WTC11 (cell line): ENCODE data around the gene CDHR5. TPM values are rescaled to one million over a fixed set of nuclear protein-coding genes. Genes with fewer than 3 reads are reported as not detected.
A peak's percentile ranks its signal among the peaks of the same experiment; 100 is the strongest.

Source experiments
- ATAC-seq: fragments of 200-7000 bp; cut with Tn5 transposase; 2 replicates; pipeline ENCODE4 v1.10.0; 2021; ENCODE audit warnings: mild to moderate bottlenecking, moderate library complexity
- CTCF ChIA-PET: fragments of 300-600 bp; sonication (Branson Sonifier 250); formaldehyde crosslinking; loops from one replicate; lab custom pipeline; 2021; ENCODE audit warnings: antibody characterized with exemption; lab: Charles Lee
- POLR2A ChIA-PET: fragments of 350-600 bp; sonication (Branson Sonifier 250); formaldehyde crosslinking; loops from one replicate; lab custom pipeline; 2021; ENCODE audit warnings: antibody characterized with exemption; lab: Charles Lee
- DNase-seq: peaks from one replicate; pipeline ENCODE4 v3.0.0; 2021; ENCODE audit warnings: low spot score
- H3K27ac Mint-ChIP-seq: 2 replicates; pipeline ENCODE4 v1.8.0; 2021; ENCODE audit warnings: mixed read lengths
- H3K27me3 Mint-ChIP-seq: 2 replicates; pipeline ENCODE4 v1.8.0; 2021; ENCODE audit warnings: low read depth, mild to moderate bottlenecking, moderate library complexity, mixed read lengths
- H3K36me3 Mint-ChIP-seq: 2 replicates; pipeline ENCODE4 v1.8.0; 2021; ENCODE audit warnings: mixed read lengths
- H3K4me1 Mint-ChIP-seq: 2 replicates; pipeline ENCODE4 v1.8.0; 2022; ENCODE audit warnings: mixed read lengths
- H3K4me3 Mint-ChIP-seq: 2 replicates; pipeline ENCODE4 v1.8.0; 2021; ENCODE audit warnings: mild to moderate bottlenecking, moderate library complexity, mixed read lengths
- H3K9me3 Mint-ChIP-seq: 2 replicates; pipeline ENCODE4 v1.8.0; 2021; ENCODE audit warnings: mixed read lengths
- CREM ChIP-seq: sonication (generic); formaldehyde crosslinking; IDR thresholded peaks from 2 replicates; pipeline ENCODE4 v1.8.1; 2022; ENCODE audit warnings: mild to moderate bottlenecking, missing genetic modification reagents, moderate library complexity
- CTCF ChIP-seq: fragments of 200-600 bp; IDR thresholded peaks from 2 replicates; pipeline ENCODE4 v1.8.0; 2022; ENCODE audit warnings: antibody characterized with exemption
- GTF2I ChIP-seq: fragments of 250-450 bp; sonication (Bioruptor Pico); conservative IDR thresholded peaks from 2 replicates; pipeline ENCODE4 v1.4.0; 2021; ENCODE audit warnings: mild to moderate bottlenecking
- HMGXB4 ChIP-seq: sonication (generic); formaldehyde crosslinking; IDR thresholded peaks from 2 replicates; pipeline ENCODE4 v1.8.1; 2023; ENCODE audit warnings: mild to moderate bottlenecking, moderate library complexity, missing genetic modification reagents
- IRF2 ChIP-seq: sonication (generic); formaldehyde crosslinking; IDR thresholded peaks from 2 replicates; pipeline ENCODE4 v1.8.0; 2022; ENCODE audit warnings: low read depth, missing genetic modification reagents, borderline replicate concordance
- JAZF1 ChIP-seq: fragments of 250-450 bp; sonication (Bioruptor Pico); IDR thresholded peaks from 2 replicates; pipeline ENCODE4 v1.9.0; 2021; ENCODE audit warnings: moderate library complexity, mild to moderate bottlenecking, inconsistent platforms
- MYBL2 ChIP-seq: sonication (generic); formaldehyde crosslinking; IDR thresholded peaks from 2 replicates; pipeline ENCODE4 v1.8.1; 2023; ENCODE audit warnings: mild to moderate bottlenecking, moderate library complexity, missing genetic modification reagents
- NFATC4 ChIP-seq: fragments of 250-450 bp; sonication (Bioruptor Pico); IDR thresholded peaks from 2 replicates; pipeline ENCODE4 v1.9.0; 2021; ENCODE audit warnings: mild to moderate bottlenecking
- NFE2L1 ChIP-seq: sonication (generic); formaldehyde crosslinking; IDR thresholded peaks from 2 replicates; pipeline ENCODE4 v1.8.1; 2023; ENCODE audit warnings: missing genetic modification reagents
- NFYB ChIP-seq: sonication (generic); formaldehyde crosslinking; conservative IDR thresholded peaks from 2 replicates; pipeline ENCODE4 v1.8.0; 2022; ENCODE audit warnings: low read depth, missing genetic modification reagents
- NR2C2 ChIP-seq: sonication (generic); formaldehyde crosslinking; IDR thresholded peaks from 2 replicates; pipeline ENCODE4 v1.8.0; 2022; ENCODE audit warnings: mild to moderate bottlenecking, missing genetic modification reagents
- RORB ChIP-seq: fragments of 250-450 bp; sonication (Bioruptor Pico); IDR thresholded peaks from 2 replicates; pipeline ENCODE4 v1.9.0; 2021; ENCODE audit warnings: mild to moderate bottlenecking
- SP1 ChIP-seq: sonication (generic); formaldehyde crosslinking; conservative IDR thresholded peaks from 2 replicates; pipeline ENCODE4 v1.8.1; 2022; ENCODE audit warnings: missing genetic modification reagents
- TCF7 ChIP-seq: sonication (generic); formaldehyde crosslinking; IDR thresholded peaks from 2 replicates; pipeline ENCODE4 v1.8.0; 2022; ENCODE audit warnings: mild to moderate bottlenecking, low read depth, missing genetic modification reagents, moderate library complexity
- TEAD4 ChIP-seq: sonication (generic); formaldehyde crosslinking; IDR thresholded peaks from 2 replicates; pipeline ENCODE4 v1.8.0; 2022; ENCODE audit warnings: mild to moderate bottlenecking, missing genetic modification reagents
- TP53 ChIP-seq: sonication (generic); formaldehyde crosslinking; IDR thresholded peaks from 2 replicates; pipeline ENCODE4 v1.8.1; 2023; ENCODE audit warnings: mild to moderate bottlenecking, missing genetic modification reagents
- ZNF317 ChIP-seq: sonication (generic); formaldehyde crosslinking; IDR thresholded peaks from 2 replicates; pipeline ENCODE4 v1.8.1; 2023; ENCODE audit warnings: low read depth, mild to moderate bottlenecking, moderate library complexity, missing genetic modification reagents, borderline replicate concordance
- total RNA-seq: library from RNA; stranded (reverse); gene quantifications from 3 replicates; pipeline ENCODE4 v1.2.3, GENCODE V29; 2021
- TF ChIP-seq, protein P1 (sequence below): sonication (generic); formaldehyde crosslinking; conservative IDR thresholded peaks from 2 replicates; pipeline ENCODE4 v1.8.1; 2023; ENCODE audit warnings: mild to moderate bottlenecking, low read depth, missing genetic modification reagents, moderate library complexity
- TF ChIP-seq, protein P2 (sequence below): sonication (generic); formaldehyde crosslinking; IDR thresholded peaks from 2 replicates; pipeline ENCODE4 v1.8.1; 2023; ENCODE audit warnings: mild to moderate bottlenecking, missing genetic modification reagents
- TF ChIP-seq, protein P3 (sequence below): sonication (generic); formaldehyde crosslinking; IDR thresholded peaks from 2 replicates; pipeline ENCODE4 v1.8.0; 2022; ENCODE audit warnings: missing genetic modification reagents
- TF ChIP-seq, protein P4 (sequence below): sonication (generic); formaldehyde crosslinking; IDR thresholded peaks from 2 replicates; pipeline ENCODE4 v1.8.0; 2023; ENCODE audit warnings: missing genetic modification reagents

The CDHR5 gene
- total RNA-seq, 1 experiment from 2014 or later = 0.26 TPM

DNA sequence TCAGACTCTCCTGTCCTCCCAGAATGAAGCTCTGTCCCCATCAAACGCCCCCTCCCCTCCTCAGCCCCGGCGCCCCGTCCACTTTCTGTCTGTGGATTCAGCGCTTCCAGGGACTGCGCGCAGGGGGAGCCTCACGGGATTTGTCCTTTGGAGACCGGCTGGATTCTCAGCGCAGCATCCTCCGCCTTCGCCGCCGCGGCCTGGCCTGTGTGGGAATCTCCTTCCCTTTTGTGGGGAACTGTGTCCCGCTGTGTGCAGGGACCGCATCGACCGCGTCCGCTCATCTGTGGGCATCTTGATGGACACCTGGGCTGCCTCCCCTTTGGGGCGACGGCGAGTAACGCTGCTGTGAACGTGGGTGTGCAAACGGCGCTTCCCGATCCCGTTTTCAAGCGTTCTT, 3.3 kb upstream of the CDHR5 start:
- no peaks in the 10 kb centered on the region for H3K9me3 Mint-ChIP-seq
- TF ChIP-seq, protein P1, sequence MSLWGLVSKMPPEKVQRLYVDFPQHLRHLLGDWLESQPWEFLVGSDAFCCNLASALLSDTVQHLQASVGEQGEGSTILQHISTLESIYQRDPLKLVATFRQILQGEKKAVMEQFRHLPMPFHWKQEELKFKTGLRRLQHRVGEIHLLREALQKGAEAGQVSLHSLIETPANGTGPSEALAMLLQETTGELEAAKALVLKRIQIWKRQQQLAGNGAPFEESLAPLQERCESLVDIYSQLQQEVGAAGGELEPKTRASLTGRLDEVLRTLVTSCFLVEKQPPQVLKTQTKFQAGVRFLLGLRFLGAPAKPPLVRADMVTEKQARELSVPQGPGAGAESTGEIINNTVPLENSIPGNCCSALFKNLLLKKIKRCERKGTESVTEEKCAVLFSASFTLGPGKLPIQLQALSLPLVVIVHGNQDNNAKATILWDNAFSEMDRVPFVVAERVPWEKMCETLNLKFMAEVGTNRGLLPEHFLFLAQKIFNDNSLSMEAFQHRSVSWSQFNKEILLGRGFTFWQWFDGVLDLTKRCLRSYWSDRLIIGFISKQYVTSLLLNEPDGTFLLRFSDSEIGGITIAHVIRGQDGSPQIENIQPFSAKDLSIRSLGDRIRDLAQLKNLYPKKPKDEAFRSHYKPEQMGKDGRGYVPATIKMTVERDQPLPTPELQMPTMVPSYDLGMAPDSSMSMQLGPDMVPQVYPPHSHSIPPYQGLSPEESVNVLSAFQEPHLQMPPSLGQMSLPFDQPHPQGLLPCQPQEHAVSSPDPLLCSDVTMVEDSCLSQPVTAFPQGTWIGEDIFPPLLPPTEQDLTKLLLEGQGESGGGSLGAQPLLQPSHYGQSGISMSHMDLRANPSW = no peak
- TF ChIP-seq NR2C2 (CRISPR knock-in tag) (no peak), JAZF1 (CRISPR knock-in tag) (no peak), CTCF (no peak), NFE2L1 (CRISPR knock-in tag) (no peak), CREM (CRISPR knock-in tag) (no peak), MYBL2 (CRISPR knock-in tag) (no peak), NFYB (CRISPR knock-in tag) (no peak), NFATC4 (CRISPR knock-in tag) (no peak), TEAD4 (CRISPR knock-in tag) (no peak)
- TF ChIP-seq, protein P2, sequence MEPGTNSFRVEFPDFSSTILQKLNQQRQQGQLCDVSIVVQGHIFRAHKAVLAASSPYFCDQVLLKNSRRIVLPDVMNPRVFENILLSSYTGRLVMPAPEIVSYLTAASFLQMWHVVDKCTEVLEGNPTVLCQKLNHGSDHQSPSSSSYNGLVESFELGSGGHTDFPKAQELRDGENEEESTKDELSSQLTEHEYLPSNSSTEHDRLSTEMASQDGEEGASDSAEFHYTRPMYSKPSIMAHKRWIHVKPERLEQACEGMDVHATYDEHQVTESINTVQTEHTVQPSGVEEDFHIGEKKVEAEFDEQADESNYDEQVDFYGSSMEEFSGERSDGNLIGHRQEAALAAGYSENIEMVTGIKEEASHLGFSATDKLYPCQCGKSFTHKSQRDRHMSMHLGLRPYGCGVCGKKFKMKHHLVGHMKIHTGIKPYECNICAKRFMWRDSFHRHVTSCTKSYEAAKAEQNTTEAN (CRISPR knock-in tag) = no peak
- POLR2A ChIA-PET = no interaction called here
- H3K4me3 Mint-ChIP-seq = peak overlapping the region; percentile 64
- no peak for ATAC-seq
- peak; percentile 16 for DNase-seq
- peaks cover 27% of the 10 kb centered on the region for H3K27me3 Mint-ChIP-seq
- no peak overlapping the region for H3K27ac Mint-ChIP-seq
- H3K4me1 Mint-ChIP-seq = peaks cover 13% of the 10 kb centered on the region
- CTCF ChIA-PET = no interaction called here
- H3K36me3 Mint-ChIP-seq = no peaks in the 10 kb centered on the region

GRCh38 chr11:627308-627576, 2.5 kb upstream of the CDHR5 start:
- ChIA-PET CTCF (interaction anchor here (0.8 to 1.1 kb wide), 2 partner anchors 72 to 96 kb away, joined by 3 to 5 read pairs; no protein-coding TSS in a partner anchor), POLR2A (no interaction called here)
- no peaks in the 10 kb centered on the region for H3K36me3 Mint-ChIP-seq
- no peak for ATAC-seq
- H3K4me3 Mint-ChIP-seq = peak overlapping the region; percentile 64; the same call in 1 of the 2 replicates
- peaks cover 13% of the 10 kb centered on the region for H3K4me1 Mint-ChIP-seq
- no peaks in the 10 kb centered on the region for H3K9me3 Mint-ChIP-seq
- peaks cover 27% of the 10 kb centered on the region for H3K27me3 Mint-ChIP-seq
- no peak for DNase-seq
- no peak overlapping the region for H3K27ac Mint-ChIP-seq
- TF ChIP-seq HMGXB4 (CRISPR knock-in tag) = no peak
- TF ChIP-seq GTF2I = no peak
- TF ChIP-seq TP53 (CRISPR knock-in tag) = no peak
- no peak for TF ChIP-seq SP1
- TF ChIP-seq IRF2 = no peak
- TF ChIP-seq, protein P3, sequence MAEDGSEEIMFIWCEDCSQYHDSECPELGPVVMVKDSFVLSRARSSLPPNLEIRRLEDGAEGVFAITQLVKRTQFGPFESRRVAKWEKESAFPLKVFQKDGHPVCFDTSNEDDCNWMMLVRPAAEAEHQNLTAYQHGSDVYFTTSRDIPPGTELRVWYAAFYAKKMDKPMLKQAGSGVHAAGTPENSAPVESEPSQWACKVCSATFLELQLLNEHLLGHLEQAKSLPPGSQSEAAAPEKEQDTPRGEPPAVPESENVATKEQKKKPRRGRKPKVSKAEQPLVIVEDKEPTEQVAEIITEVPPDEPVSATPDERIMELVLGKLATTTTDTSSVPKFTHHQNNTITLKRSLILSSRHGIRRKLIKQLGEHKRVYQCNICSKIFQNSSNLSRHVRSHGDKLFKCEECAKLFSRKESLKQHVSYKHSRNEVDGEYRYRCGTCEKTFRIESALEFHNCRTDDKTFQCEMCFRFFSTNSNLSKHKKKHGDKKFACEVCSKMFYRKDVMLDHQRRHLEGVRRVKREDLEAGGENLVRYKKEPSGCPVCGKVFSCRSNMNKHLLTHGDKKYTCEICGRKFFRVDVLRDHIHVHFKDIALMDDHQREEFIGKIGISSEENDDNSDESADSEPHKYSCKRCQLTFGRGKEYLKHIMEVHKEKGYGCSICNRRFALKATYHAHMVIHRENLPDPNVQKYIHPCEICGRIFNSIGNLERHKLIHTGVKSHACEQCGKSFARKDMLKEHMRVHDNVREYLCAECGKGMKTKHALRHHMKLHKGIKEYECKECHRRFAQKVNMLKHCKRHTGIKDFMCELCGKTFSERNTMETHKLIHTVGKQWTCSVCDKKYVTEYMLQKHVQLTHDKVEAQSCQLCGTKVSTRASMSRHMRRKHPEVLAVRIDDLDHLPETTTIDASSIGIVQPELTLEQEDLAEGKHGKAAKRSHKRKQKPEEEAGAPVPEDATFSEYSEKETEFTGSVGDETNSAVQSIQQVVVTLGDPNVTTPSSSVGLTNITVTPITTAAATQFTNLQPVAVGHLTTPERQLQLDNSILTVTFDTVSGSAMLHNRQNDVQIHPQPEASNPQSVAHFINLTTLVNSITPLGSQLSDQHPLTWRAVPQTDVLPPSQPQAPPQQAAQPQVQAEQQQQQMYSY (CRISPR knock-in tag) = no peak
- no peak for TF ChIP-seq TCF7 (CRISPR knock-in tag)
- no peak for TF ChIP-seq ZNF317 (CRISPR knock-in tag)
- TF ChIP-seq, protein P4, sequence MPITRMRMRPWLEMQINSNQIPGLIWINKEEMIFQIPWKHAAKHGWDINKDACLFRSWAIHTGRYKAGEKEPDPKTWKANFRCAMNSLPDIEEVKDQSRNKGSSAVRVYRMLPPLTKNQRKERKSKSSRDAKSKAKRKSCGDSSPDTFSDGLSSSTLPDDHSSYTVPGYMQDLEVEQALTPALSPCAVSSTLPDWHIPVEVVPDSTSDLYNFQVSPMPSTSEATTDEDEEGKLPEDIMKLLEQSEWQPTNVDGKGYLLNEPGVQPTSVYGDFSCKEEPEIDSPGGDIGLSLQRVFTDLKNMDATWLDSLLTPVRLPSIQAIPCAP = no peak
- TF ChIP-seq RORB (CRISPR knock-in tag) = no peak
- no peak for TF ChIP-seq CREM (CRISPR knock-in tag)
